GM13976 (cell line): ENCODE results near the gene SUN5.
A peak's percentile ranks its signal among the peaks of the same experiment; 100 is the strongest.
"Not testable (repeated sequence)": the region's sequence is repeated elsewhere in the genome, so short reads cannot be mapped to it uniquely, and the experiment has no call there.

Experiments
- DNase-seq: peaks from one replicate; pipeline ENCODE4 v3.0.0; 2012; ENCODE audit warnings: low spot score
- CTCF ChIP-seq: IDR thresholded peaks from 2 replicates; pipeline ENCODE4 v1.5.1; 2012; ENCODE audit warnings: borderline replicate concordance, mild to moderate bottlenecking; ENCODE audit not compliant: insufficient read depth; ENCODE audit errors: extremely low read depth, missing control alignments, control extremely low read depth
- in situ Hi-C: fragments of 300-500 bp; cut with MboI; formaldehyde crosslinking; loops from one replicate; pipeline ENCODE4 v1.12.0; 2022; ENCODE audit warnings: low sequenced_read_pairs, mixed read lengths, inconsistent platforms; ENCODE audit not compliant: unreplicated experiment

SUN5 gene

GRCh38 chr20:32957459-32957858 lies 46.8 kb downstream of the SUN5 start:
- in situ Hi-C loops, result no loop called here
- DNase-seq, result no peak
- TF ChIP-seq CTCF, result no peak

- in situ Hi-C loops, DNase-seq: not testable (repeated sequence)
Observed at GRCh38 chr20:32950539-32950938, 53.7 kb downstream of the SUN5 start.

GRCh38 chr20:32946629-32947028 lies 57.6 kb downstream of the SUN5 start:
- no peak for DNase-seq
- in situ Hi-C loops, result no loop called here
- TF ChIP-seq CTCF, result no peak

GRCh38 chr20:32945710-32946221 lies 58.5 kb downstream of the SUN5 start:
- in situ Hi-C loops, result no loop called here
- peak; percentile 18 for DNase-seq
- no peak for TF ChIP-seq CTCF

GRCh38 chr20:32943490-32944052 lies 60.7 kb downstream of the SUN5 start:
- no peak for TF ChIP-seq CTCF
- DNase-seq, result no peak
- in situ Hi-C loops, result no loop called here

GRCh38 chr20:32941155-32941885 lies 62.9 kb downstream of the SUN5 start:
- TF ChIP-seq CTCF, result no peak
- no peak for DNase-seq
- in situ Hi-C loops, result no loop called here

GRCh38 chr20:32934580-32934979 lies 69.7 kb downstream of the SUN5 start:
- DNase-seq, result no peak
- TF ChIP-seq CTCF, result no peak
- in situ Hi-C loops, result no loop called here
